Measurements from ENCODE around the gene NSG1. TPM values are rescaled to one million over a fixed set of nuclear protein-coding genes. Genes with fewer than 3 reads are reported as not detected.
"Not testable (repeated sequence)": the region's sequence is repeated elsewhere in the genome, so short reads cannot be mapped to it uniquely, and the experiment has no call there.

NSG1 gene
- total and polyA plus RNA-seq, 3 donors from 2014 or later = 27.5 to 67.2 (median 30.0) TPM

- 96 to 97% methylated on average over 11 of the region's 11 CpGs for WGBS, 2 donors
- DNase-seq = no peak
- intact Hi-C loops (cut with DNase I; ENCODE audit: low total_unique reads) = no loop called here
These were observed 34.5 kb downstream of the NSG1 start for GRCh38 chr4:4421356-4421755.

GRCh38 chr4:4422117-4422516, 35.2 kb downstream of the NSG1 start:
- intact Hi-C loops (cut with DNase I; ENCODE audit: low total_unique reads); H3K27ac ChIP-seq; H3K36me3 ChIP-seq (ENCODE audit: low read depth, missing control alignments); H3K4me3 ChIP-seq; DNase-seq; H3K27me3 ChIP-seq; H3K4me1 ChIP-seq; H3K9me3 ChIP-seq: not testable (repeated sequence)
- 88 to 92% methylated on average over 7 of the region's 7 CpGs for WGBS, 2 donors

More at GRCh38 chr4:4421356-4421755, 34.5 kb downstream of the NSG1 start:
- TF ChIP-seq CTCF (IDR thresholded peaks at IDR 0.05) (no peak), POLR2A (IDR thresholded peaks at IDR 0.05) (no peak)
- Histone ChIP-seq H3K4me1 (no peaks in the 10 kb centered on the region), H3K27ac (no peak overlapping the region), H3K36me3 (ENCODE audit: low read depth, missing control alignments) (no peaks in the 10 kb centered on the region), H3K27me3 (no peaks in the 10 kb centered on the region), H3K4me3 (no peak overlapping the region), H3K9me3 (no peaks in the 10 kb centered on the region)

DNA sequence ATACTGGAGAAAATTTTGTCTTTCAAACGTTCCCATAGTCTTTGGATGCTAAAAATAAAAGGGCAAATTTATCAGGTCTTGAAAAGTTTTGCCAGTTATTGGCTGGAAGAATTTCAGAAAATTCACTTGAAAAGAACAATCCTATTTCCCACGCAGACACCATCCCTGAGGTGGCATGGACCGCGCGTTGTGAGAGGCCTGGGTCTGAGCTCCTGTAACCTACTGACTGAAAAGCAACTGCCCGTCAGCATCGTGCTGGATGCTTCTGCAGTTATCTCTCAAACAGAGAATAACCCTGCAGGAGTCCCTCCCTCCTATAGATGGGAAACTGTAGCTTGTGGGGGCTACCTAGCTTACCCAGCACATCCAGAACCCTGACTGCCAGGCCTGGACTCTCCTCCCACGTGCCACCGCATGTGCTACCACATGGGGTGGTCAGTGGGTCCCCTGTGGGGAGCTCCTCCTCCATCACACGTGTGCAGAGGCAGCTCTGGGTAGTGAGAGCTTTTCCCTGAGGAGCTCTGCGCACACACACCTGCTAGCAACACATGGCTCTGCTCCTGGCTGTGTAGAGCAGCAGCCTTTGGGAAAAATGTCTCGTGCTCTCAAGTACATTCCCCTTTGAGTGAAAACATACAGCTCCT, 36.1 kb downstream of the NSG1 start:
- Histone ChIP-seq H3K27ac (no peak overlapping the region), H3K4me1 (no peaks in the 10 kb centered on the region), H3K27me3 (no peaks in the 10 kb centered on the region), H3K36me3 (ENCODE audit: low read depth, missing control alignments) (no peaks in the 10 kb centered on the region), H3K9me3 (no peaks in the 10 kb centered on the region), H3K4me3 (no peak overlapping the region)
- DNase-seq = no peak
- 79 to 86% methylated on average over 11 to 12 of the region's 12 CpGs for whole genome bisulfite sequencing, 2 donors
- TF ChIP-seq POLR2A (IDR thresholded peaks at IDR 0.05) (no peak), CTCF (IDR thresholded peaks at IDR 0.05) (no peak)
- intact Hi-C loops (cut with DNase I; ENCODE audit: low total_unique reads) = no loop called here

GRCh38 chr4:4423706-4424498, 37.0 kb downstream of the NSG1 start:
- intact Hi-C loops (cut with DNase I; ENCODE audit: low total_unique reads) = no loop called here
- H3K27me3 ChIP-seq = no peaks in the 10 kb centered on the region
- no peak for TF ChIP-seq CTCF (IDR thresholded peaks at IDR 0.05)
- no peak for TF ChIP-seq POLR2A (IDR thresholded peaks at IDR 0.05)
- DNase-seq = no peak
- H3K36me3 ChIP-seq (ENCODE audit: low read depth, missing control alignments) = no peaks in the 10 kb centered on the region
- H3K4me1 ChIP-seq = no peaks in the 10 kb centered on the region
- no peak overlapping the region for H3K27ac ChIP-seq
- no peak overlapping the region for H3K4me3 ChIP-seq
- no peaks in the 10 kb centered on the region for H3K9me3 ChIP-seq
- WGBS, 2 donors = 80 to 85% methylated on average over 9 of the region's 9 CpGs

GRCh38 chr4:4424499-4425115, 37.7 kb downstream of the NSG1 start:
- no peaks in the 10 kb centered on the region for H3K36me3 ChIP-seq (ENCODE audit: low read depth, missing control alignments)
- TF ChIP-seq POLR2A (IDR thresholded peaks at IDR 0.05) = no peak
- TF ChIP-seq CTCF (IDR thresholded peaks at IDR 0.05) = no peak
- intact Hi-C loops (cut with DNase I; ENCODE audit: low total_unique reads) = no loop called here
- H3K4me1 ChIP-seq = no peaks in the 10 kb centered on the region
- H3K27ac ChIP-seq = no peak overlapping the region
- 94 to 95% methylated on average over 4 to 8 of the region's 8 CpGs for WGBS, 2 donors
- no peaks in the 10 kb centered on the region for H3K9me3 ChIP-seq
- no peak for DNase-seq
- H3K4me3 ChIP-seq = no peak overlapping the region
- H3K27me3 ChIP-seq = no peaks in the 10 kb centered on the region
